Suprapubic skin (tissue), 3 donors: ENCODE measurements around the gene CHD1L.
"Not testable (repeated sequence)": the region's sequence is repeated elsewhere in the genome, so short reads cannot be mapped to it uniquely, and the experiment has no call there.

Experiments
- POLR2A ChIP-seq, 2 donors: fragments of 450-650 bp; IDR thresholded peaks; one replicate each; pipeline ENCODE4 v1.6.1; 2017; ENCODE audit warnings: antibody characterized with exemption in 2 of 2, mild to moderate bottlenecking in 2 of 2, moderate library complexity in 2 of 2
- TF ChIP-seq, protein P1 (sequence below), 2 donors: fragments of 200-600 bp in 1 of 2; fragments of 450-650 bp in 1 of 2; sonication (generic) in 1 of 2; IDR thresholded peaks; one replicate each; pipeline ENCODE4 v1.5.1; 2016 to 2019; ENCODE audit warnings: antibody characterized with exemption in 2 of 2, mild to moderate bottlenecking in 1 of 2, moderate library complexity in 1 of 2

- not testable (repeated sequence) for TF ChIP-seq POLR2A (IDR thresholded peaks at IDR 0.05)
- TF ChIP-seq, protein P1, sequence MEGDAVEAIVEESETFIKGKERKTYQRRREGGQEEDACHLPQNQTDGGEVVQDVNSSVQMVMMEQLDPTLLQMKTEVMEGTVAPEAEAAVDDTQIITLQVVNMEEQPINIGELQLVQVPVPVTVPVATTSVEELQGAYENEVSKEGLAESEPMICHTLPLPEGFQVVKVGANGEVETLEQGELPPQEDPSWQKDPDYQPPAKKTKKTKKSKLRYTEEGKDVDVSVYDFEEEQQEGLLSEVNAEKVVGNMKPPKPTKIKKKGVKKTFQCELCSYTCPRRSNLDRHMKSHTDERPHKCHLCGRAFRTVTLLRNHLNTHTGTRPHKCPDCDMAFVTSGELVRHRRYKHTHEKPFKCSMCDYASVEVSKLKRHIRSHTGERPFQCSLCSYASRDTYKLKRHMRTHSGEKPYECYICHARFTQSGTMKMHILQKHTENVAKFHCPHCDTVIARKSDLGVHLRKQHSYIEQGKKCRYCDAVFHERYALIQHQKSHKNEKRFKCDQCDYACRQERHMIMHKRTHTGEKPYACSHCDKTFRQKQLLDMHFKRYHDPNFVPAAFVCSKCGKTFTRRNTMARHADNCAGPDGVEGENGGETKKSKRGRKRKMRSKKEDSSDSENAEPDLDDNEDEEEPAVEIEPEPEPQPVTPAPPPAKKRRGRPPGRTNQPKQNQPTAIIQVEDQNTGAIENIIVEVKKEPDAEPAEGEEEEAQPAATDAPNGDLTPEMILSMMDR (IDR thresholded peaks at IDR 0.05): not testable (repeated sequence)
Measured at GRCh38 chr1:147305803-147306202, 63.3 kb downstream of the CHD1L start.
